ENCODE results near the gene C1R. TPM values are rescaled to one million over a fixed set of nuclear protein-coding genes. Genes with fewer than 3 reads are reported as not detected.

C1R gene
- total RNA-seq, 1 donor from 2014 or later = 35.1 TPM

GRCh38 chr12:7120166-7120565 lies 27.9 kb upstream of the C1R start:
- Mint-ChIP-seq H3K4me3 (ENCODE audit: unreplicated experiment) (no peak overlapping the region), H3K9me3 (ENCODE audit: unreplicated experiment) (no peaks in the 10 kb centered on the region), H3K27ac (ENCODE audit: unreplicated experiment) (no peak overlapping the region), H3K27me3 (ENCODE audit: unreplicated experiment) (peaks cover 36% of the 10 kb centered on the region), H3K36me3 (ENCODE audit: unreplicated experiment) (peaks cover 2% of the 10 kb centered on the region), H3K4me1 (ENCODE audit: unreplicated experiment) (no peaks in the 10 kb centered on the region)
- TF ChIP-seq CTCF (IDR thresholded peaks at IDR 0.05) = no peak
- no peak for DNase-seq (ENCODE audit: extremely low spot score, unreplicated experiment)

- no peaks in the 10 kb centered on the region for H3K9me3 Mint-ChIP-seq (ENCODE audit: unreplicated experiment)
- H3K4me3 Mint-ChIP-seq (ENCODE audit: unreplicated experiment) = no peak overlapping the region
- no peak for DNase-seq (ENCODE audit: extremely low spot score, unreplicated experiment)
- peaks cover 2% of the 10 kb centered on the region for H3K36me3 Mint-ChIP-seq (ENCODE audit: unreplicated experiment)
- no peaks in the 10 kb centered on the region for H3K4me1 Mint-ChIP-seq (ENCODE audit: unreplicated experiment)
- no peak for TF ChIP-seq CTCF (IDR thresholded peaks at IDR 0.05)
- peaks cover 37% of the 10 kb centered on the region for H3K27me3 Mint-ChIP-seq (ENCODE audit: unreplicated experiment)
- H3K27ac Mint-ChIP-seq (ENCODE audit: unreplicated experiment) = no peak overlapping the region
Measured at GRCh38 chr12:7118881-7119280, 26.6 kb upstream of the C1R start.

GRCh38 chr12:7117670-7118069 lies 25.4 kb upstream of the C1R start:
- Mint-ChIP-seq H3K4me3 (ENCODE audit: unreplicated experiment) (no peak overlapping the region), H3K27me3 (ENCODE audit: unreplicated experiment) (peaks cover 31% of the 10 kb centered on the region), H3K36me3 (ENCODE audit: unreplicated experiment) (peaks cover 2% of the 10 kb centered on the region), H3K4me1 (ENCODE audit: unreplicated experiment) (peaks cover 5% of the 10 kb centered on the region), H3K9me3 (ENCODE audit: unreplicated experiment) (no peaks in the 10 kb centered on the region), H3K27ac (ENCODE audit: unreplicated experiment) (no peak overlapping the region)
- no peak for DNase-seq (ENCODE audit: extremely low spot score, unreplicated experiment)
- no peak for TF ChIP-seq CTCF (IDR thresholded peaks at IDR 0.05)

- Mint-ChIP-seq H3K4me3 (ENCODE audit: unreplicated experiment) (no peak overlapping the region), H3K27me3 (ENCODE audit: unreplicated experiment) (peaks cover 31% of the 10 kb centered on the region), H3K4me1 (ENCODE audit: unreplicated experiment) (peaks cover 5% of the 10 kb centered on the region), H3K36me3 (ENCODE audit: unreplicated experiment) (peaks cover 2% of the 10 kb centered on the region), H3K27ac (ENCODE audit: unreplicated experiment) (no peak overlapping the region), H3K9me3 (ENCODE audit: unreplicated experiment) (no peaks in the 10 kb centered on the region)
- no peak for DNase-seq (ENCODE audit: extremely low spot score, unreplicated experiment)
- no peak for TF ChIP-seq CTCF (IDR thresholded peaks at IDR 0.05)
Measured at GRCh38 chr12:7116916-7117315, 24.7 kb upstream of the C1R start.

GRCh38 chr12:7116196-7116595 lies 24.0 kb upstream of the C1R start:
- TF ChIP-seq CTCF (IDR thresholded peaks at IDR 0.05) = no peak
- Mint-ChIP-seq H3K4me1 (ENCODE audit: unreplicated experiment) (peaks cover 5% of the 10 kb centered on the region), H3K27me3 (ENCODE audit: unreplicated experiment) (peaks cover 31% of the 10 kb centered on the region), H3K36me3 (ENCODE audit: unreplicated experiment) (peaks cover 2% of the 10 kb centered on the region), H3K4me3 (ENCODE audit: unreplicated experiment) (no peak overlapping the region), H3K9me3 (ENCODE audit: unreplicated experiment) (no peaks in the 10 kb centered on the region), H3K27ac (ENCODE audit: unreplicated experiment) (no peak overlapping the region)
- no peak for DNase-seq (ENCODE audit: extremely low spot score, unreplicated experiment)
